Muscle of arm (tissue), 12 donors: ENCODE measurements around the gene TMEM87B. TPM values are rescaled to one million over a fixed set of nuclear protein-coding genes. Genes with fewer than 3 reads are reported as not detected.

ENCODE experiments used
- DNase-seq: peaks from one replicate; pipeline ENCODE4 v3.0.0-alpha.2; 2013
- polyA plus RNA-seq, 12 donors: library from polyadenylated mRNA; unstranded; fragments of 120-200 nt; gene quantifications; one replicate each; pipeline ENCODE4 v1.2.1, GENCODE V29; 2013; ENCODE audit not compliant: insufficient read length in 12 of 12

Gene TMEM87B
- polyA plus RNA-seq, 12 donors: 12.4 to 26.2 (median 19.7) TPM; not detected in 1

DNA sequence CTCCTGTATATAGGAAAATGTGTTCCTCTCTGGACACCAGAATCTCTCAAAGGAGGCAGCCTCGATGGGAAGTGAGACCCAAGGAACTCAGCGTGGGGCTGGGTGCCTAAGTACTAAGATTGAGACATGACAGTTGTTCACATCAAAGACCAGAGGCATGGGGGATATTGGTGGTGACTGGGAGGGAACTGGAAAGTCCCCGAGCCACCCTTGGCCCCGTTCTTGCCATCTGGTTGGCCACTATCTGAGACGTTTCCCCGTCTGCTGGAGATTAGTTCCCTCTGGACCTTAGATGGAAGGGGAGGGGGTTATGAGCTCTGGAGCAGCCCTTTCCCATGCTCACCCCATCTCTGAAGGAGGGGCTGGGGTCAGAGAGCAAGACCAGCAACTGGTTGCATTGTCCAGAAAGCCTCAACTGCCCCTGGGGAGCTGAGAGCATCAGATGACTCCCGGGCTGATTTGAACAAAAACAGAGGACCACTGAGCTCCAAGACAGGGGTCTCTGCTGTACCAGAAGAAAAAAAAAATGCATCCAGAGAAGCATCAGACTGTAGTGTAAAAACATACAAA, 94.9 kb downstream of the TMEM87B start:
- no peak for DNase-seq

DNA sequence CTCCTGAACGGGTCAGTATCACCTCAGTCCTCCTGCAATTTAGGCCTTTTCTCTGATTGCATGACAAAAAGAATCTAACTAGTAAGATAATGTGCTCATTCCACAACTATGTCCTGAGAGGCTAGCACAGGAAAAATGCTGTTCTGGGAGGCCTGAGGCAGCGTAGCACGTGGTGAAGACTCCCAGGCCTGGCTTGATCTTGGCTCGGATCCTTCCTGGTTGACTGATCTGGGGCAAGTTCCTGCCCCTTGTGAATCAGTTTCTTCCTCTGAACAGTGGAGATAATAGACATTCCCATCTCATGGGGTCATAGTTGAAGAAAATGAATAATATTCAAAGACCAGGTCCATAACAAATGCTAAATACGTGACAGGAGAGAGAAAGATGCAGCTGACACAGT, 95.4 kb downstream of the TMEM87B start:
- no peak for DNase-seq

DNA sequence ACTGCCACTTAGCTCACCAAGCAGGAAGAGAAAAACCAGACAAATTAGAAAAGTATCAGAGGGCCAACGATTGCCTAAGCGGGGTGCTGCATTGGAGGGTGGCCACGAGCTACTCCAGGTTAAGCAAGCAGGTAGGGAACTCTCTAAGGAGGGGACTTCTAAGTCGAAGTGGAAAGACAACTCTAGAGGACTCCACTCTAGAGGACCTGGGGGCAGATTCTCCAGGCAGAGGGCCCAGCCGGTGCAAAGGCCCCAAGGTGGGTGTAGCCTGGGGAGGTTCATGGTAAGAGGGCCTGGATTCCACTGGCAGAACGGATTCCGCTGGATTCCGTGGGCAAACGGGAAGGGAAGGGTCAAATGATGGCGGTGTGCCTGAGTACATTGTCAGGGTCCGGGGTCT, 95.8 kb downstream of the TMEM87B start:
- no peak for DNase-seq

DNA sequence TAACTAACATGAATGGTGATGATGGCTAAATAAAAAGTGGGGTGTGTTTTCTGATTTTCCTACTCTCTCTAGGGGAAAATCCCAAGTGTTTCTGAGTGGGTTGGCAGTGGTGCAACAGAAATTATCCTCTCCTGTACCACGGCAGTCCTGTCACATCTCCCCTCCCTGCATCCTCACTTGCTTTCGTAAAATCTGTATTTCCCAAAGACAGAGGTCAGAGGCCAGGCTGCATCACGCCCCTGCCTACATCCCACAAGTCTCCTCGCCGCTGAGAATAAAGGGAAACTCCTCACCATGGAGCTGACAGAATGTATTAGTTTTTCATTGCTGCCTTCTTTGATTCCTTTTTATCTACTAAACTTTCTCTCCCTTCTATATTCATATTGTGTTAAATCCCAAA, 96.2 kb downstream of the TMEM87B start:
- DNase-seq: no peak

DNA sequence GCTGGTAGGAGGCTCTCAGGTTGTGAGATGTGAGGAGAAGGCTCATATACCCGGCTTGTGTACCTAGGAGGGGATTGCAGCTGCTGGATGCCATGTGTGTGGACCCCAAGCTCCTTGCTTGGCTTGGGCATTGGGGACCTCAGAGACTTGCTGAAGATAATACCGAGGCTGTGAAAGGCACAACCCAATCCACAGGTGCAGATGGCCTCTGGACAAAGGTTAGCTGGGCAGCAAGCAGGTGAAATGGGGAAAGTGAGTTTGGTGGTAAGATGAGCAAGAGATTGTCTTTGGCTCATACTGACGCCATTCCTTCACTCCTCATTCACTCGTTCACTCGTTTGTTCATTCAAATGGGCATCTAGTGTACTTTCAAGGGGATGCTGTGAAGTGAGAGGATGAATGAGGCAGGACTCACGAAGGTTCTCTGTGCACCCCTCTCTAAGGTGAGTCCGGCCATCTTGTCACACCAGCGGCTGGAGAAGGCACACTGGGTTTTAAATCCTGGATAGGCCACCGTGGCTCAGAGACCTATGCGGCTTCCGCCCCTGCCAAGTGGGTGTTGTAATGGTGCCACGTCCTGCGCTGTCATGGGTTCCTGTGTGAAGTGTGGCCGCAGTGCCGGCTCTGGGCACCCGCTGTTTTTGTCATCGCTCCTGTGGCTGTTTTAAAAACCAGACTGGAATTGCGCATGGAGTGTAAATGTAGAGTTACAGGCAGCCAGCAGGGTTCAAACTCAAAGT, 96.8 kb downstream of the TMEM87B start:
- DNase-seq: no peak

DNA sequence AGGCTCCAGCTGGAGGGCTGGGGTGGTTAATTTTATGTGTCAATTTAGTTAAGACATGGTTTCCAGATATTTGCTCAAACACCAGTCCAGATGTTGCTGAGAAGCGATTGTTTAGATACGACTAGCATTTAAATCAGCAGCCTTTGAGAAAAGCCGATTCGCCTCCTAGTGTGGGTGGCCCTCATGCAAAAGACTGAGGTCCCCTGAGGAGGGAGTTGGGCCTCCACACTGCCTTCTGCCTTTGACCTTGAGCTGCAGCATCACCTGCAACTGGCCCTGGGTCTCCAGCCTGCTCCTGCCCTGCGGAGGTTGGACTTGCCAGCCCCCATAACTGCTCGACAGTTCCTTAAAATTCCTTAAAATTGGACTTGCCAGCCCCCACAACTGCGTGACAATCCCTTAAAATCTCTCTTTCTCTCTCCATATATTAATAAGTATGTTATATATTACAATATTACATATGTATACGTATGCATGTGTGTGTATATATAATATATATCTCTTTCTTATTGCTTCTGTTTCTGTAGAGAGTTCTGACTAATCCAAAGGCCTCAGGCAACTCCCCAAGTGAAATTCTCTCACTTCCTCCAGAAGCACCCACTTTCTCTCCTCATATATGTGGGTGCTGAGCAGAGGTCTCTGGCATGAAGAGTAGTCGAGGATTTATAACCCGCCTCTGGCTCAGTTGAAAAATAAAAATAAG, 97.6 kb downstream of the TMEM87B start:
- no peak for DNase-seq

DNA sequence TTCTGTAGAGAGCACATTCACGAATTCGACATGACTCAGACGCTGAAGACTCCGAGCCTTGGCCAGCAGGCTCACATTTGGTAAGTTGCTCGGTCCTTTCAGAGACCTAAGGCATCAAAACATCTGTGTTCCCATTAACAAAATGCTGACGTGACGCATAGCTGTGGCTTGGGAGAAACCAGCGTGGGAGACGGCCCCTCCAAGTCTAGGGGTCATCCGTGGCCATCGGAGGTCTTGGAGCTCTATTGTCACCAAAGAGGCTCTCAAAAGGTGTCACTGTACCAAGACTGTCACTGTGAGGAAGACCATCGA, 98.1 kb downstream of the TMEM87B start:
- DNase-seq: no peak

DNA sequence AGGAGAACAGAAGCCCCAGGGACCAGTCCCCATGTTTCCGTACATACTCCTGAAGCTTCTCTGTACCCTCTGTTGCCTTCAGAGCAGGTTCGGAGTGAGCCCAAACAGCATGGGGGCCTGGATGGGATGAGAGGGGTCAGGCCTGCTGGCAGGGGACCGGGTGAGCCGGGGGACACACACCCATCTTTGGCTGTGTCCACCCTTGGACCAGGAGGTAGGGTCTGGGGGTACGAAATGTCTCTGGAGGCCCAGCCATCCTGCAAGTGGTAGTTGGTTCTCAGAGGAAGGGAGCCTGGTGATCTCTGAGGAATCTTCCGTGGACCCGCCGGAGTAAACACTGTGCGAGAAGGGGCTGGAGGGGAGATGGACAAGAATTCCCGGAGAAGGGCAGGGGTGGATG, 98.4 kb downstream of the TMEM87B start:
- no peak for DNase-seq

DNA sequence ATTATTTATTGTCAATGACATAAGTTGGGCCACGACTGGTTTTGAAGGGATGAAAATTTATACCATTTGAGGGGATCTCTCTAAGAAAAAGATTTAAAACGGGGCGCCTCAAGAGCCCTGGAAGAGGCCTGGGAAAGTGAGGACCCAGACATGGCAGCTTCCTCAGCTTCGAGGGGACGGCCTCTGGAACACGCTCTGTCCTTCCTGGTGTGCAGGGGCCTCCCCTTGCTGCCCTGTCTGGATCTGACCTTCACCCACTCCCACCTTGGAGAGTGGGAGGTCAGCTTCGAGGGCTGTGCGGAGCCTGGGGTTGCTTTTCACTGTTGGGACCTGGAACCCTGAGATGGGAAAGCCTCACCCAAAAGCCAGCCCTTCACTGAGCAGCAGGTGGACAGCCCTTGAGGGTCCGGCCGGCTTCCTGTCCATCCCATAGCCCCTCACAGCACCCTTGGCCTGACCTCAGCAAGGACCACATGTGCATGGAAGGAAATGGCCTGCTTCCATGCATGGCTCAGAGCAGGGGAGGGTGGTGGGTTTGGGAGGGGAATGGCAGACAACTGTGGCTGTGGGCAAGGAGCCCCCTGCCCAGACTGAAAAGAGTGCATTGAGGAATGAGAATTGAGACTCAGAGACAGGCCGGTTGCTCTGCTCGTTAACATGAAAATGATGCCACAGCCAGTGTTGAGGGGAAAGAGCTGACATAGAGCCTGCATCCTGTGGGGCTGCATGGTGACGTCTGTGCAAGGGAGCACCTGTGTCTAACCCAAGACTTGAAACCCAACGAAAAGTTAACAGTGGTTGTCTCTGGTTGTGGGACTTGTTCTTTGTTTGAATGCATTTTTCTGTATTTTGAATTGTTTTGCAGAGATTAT, 99.4 kb downstream of the TMEM87B start:
- no peak for DNase-seq

DNA sequence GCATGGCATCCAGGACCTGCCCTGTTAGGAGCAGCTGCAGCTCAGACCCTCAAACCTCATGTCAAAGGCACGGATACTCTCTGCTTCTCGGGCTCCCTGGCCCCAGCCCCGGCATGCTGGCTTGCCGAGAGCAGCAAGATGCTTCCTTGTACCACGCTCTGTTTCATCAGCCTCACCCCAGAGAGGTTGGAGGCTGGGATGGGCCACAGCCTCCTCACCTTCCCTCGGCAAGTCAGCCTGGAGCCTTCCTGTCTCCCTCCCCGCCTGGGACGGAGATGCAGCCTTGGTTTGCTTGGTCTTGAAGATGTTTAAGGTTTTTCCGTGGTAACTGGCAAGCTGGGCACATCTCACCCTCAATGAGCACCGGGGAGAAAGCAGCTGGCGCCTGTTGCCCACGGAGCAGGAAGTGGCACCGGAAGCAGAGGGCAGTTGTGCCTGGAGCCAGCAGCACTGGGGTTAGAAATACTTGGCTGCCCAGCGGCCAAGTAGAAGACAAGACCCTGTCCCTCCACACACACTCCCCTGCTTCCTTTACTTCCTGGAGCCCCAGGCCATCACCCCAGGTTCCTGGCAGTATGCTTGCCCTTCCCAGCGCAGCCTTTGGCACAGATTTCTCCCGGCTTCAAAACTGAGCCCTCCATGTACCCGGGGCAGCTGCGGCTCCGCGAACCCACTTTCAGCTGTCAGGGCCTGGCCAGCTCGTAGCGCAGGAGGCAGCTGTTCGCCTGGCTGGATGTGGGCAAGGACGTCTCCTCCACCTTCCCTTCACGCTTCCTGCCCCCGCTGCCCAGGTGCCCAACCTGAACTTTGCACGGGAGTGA, 100.5 kb downstream of the TMEM87B start:
- DNase-seq: no peak

DNA sequence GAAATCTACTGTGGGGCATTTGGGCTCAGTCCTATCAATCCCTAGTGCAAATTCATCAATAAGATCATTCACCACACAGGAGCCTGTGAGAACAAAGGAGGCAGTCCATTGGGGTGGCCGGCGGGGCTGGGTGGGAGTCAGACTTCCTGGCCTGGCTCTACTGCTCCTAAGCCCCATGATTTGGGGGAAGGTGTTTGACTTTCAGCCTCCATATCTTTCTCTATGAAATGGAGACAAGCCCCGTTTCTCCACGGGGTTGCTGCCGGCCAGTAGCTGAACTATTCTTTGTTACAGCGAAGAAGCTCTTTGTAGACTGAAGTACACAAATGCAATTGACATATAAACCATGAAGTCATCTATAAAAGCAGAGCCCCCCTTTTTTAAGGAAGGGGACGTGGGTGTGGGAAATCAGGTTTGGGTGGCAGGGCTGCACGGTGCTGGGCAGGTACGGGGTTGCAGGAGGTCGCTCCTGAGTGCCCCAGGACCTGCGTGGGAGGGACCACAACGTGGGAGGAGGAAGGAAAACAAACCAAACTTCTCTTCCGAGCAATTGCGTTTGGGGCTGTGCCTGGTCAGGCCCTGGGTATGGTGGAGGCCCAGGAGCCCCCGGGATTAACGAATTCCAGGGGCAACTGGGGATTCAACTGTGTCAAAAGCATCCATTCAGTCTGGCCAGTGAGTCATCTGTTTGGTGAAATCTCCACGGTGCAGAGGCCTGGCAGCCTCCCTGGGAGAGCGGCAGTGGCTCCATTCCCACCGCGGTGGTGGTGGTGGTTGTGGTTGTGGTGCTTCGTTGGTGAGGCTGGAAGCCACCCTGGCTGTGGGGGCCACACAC, 101.3 kb downstream of the TMEM87B start:
- no peak for DNase-seq

DNA sequence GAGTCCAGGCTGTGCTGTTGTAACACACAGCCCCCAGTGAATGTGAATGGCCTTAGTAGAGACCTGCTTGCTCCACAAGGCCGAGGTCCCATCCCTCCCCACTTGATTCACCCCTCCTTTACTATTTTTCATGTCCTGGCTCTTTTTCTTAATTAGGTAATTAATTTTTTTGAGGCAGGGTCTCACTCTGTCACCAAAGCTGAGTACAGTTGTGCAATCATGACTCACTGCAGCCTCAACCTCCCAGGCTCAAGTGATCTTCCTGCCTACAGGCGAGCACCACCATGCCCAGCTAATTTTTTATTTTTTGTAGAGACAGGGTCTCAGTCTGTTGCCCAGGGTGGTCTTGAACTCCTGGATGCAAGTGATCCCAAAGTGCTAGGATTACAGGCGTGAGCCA, 102.4 kb downstream of the TMEM87B start:
- DNase-seq: no peak

DNA sequence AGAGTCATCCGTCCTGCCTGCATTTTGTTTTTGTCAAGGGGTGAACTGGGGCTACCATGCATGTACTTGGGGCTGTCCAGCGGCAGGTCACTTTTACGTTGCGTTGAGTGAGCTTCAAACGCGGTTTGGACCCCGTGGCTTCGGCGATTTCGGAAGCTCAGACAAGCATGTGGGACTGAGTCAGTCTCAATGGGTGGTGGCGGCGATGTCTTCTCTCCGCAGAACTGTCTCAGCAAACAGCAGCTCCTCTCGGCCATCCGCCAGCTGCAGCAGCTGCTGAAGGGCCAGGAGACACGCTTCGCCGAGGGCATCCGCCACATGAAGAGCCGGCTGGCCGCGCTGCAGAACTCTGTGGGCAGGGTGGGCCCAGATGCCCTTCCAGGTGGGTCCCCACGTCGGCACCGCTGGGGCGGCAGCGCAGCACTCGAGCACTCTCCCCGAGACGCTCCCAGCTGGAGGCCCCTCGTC, 104.4 kb downstream of the TMEM87B start:
- no peak for DNase-seq

DNA sequence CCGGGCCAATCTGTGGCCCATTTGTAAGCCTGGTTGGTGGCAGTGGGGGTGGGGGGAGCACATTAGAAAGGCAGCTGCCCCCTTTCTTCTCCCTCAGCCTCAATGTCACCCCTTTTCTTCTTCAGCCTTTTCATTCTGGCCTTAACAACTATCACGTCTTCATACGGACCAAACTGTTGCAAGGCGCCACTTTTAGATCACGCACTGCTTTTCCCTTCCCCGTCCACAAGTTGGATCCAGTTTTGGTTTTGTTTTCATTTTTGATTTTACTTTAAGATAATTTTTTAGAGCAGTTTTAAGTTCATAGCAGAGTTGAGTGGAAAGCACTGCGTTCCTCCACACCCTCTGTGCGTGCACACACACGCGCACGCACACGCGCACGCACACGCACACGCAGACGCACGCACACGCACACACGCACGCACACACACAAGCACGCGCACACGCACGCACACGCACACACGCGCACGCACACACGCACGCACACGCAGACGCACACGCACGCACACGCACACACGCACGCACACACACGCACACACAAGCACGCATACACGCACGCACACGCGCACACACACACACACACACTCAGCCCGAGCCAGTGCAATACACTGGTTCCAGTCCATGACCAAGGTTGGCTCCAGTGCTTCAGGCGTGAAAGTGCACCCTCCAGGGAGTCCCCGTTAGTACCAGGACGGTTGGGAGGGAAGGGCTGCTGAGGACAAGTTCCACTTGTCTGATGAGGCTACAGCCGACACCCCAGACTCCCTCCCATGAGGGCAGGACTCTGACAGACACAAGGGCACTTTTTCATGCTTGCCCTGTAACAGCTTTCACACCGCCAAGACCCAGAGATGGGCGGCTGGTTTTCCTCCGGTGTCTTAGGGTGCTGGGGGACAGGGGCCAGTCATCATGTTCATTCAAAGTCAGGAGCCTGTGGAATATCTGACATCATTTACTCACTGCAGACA, 105.5 kb downstream of the TMEM87B start:
- DNase-seq: no peak

DNA sequence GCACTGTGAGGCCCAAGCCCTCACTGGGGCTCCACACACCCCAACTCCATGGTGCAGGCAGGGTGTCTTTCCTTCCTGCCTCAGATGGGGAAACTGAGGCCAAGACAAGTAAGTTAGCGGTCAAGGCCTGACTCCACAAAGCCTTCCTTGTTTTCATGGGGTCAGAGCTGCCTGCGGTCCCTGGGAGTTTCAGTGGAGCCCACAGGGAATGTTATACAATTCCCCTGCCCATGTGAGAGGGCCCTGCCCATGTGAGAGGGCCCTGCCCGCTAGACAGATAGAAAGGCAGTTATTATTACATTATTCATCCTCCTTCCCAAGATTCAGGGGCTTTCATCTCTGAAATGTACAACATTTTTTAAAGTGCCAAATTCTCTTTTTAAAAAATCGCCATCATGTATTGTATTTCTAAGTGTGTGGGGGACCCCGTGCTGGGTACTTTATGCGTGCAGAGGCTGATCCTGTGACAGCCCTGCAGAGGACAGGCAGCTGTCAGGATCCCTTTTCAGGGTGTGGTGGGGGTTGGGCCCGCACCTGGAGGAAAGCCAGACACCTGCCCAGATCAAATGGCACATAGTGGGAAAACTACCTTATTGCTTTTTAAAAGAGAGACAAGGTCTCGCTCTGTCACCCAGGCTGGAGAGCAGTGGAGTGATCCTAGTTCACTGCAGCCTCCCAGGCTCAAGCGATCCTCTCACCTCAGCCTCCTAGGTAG, 106.5 kb downstream of the TMEM87B start:
- no peak for DNase-seq

DNA sequence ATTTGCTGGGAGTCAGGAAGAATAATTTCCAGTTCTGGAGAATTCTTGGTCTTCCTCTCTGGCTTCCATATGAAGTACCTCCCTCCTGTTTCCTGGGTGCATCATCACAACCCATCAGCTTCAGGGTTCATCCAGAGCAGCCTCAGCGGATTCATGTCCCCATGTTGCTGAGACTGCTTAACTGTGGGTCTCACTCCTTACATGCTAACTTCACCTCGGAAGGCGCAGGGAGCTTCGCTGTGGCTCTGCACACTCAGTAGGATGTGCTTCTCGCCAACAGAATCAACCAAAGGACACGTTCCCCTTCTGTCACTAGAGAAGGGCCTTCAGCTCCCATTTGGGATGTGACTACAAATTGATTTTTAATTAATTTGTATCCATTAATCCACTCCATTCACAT, 107.3 kb downstream of the TMEM87B start:
- no peak for DNase-seq

DNA sequence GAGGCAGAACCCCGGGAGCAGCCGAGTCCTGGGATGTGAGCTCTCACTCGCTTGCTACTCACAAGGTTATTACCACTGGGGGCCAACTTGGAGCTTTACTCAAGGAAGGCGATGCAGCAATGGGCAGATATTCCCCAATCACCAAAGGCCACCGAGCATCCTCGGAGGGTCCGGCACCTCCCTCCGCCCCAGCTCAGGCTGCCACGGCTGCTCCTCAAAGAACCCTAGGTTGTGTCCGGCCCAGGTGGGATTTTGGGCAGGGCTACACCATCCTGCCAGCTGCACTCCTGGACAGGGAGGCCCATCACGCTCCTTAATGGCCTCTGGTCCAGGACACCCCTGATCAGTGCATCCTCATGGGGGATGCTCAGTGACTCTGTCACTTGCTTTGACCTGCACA, 107.9 kb downstream of the TMEM87B start:
- DNase-seq: no peak

DNA sequence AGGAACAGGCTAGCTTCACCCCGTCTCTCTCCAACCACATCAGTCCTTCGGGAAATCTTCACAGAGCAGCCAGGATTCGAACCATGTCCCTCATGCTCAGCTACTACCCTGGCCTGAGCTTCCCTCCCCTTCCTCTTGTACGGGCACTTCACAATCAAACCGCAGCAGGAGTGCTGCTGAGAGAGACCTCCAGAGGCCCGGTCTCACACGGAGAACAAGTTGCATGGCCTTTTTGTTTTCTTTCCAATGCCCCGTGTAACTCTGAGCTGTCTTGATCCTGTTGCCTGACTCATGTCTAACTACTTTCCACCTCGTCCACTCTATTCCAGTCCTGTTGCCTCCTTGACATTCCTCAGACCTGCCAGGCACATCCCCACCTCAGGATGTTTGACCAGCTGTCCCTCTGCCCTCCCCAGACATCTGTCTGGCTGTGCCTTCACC, 108.5 kb downstream of the TMEM87B start:
- DNase-seq: no peak

DNA sequence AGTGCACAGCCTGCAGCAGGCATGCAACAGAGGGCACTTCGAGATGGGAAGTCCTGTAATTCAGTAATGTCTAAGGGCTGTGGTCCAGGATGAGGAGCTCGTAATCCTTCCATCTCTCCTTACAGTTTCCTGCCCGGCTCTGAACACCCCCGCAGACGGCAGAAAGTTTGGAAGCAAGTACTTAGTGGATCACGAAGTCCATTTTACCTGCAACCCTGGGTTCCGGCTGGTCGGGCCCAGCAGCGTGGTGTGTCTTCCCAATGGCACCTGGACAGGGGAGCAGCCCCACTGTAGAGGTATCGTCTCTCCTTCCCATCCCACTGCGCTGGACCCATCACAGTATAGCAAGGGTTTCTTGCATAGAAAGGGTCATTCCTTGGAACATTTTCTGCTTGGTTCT, 109.8 kb downstream of the TMEM87B start:
- no peak for DNase-seq
